K562 (cell line): Measurements from ENCODE around the gene LASP1. TPM values are rescaled to one million over a fixed set of nuclear protein-coding genes. Genes with fewer than 3 reads are reported as not detected.

ENCODE experiments used
- ATAC-seq: fragments of 200-7000 bp; cut with Tn5 transposase; 3 replicates; pipeline ENCODE4 v1.9.1; 2020; ENCODE audit warnings: moderate library complexity
- BruUV-seq: library from RNA; stranded (reverse); fragments of 400-500 nt; replicated peaks from 2 replicates; lab custom pipeline; 2021; lab: Mats Ljungman, UMichigan
- CTCF ChIA-PET: fragments of 300-600 bp; formaldehyde crosslinking; extraction: SDS; loops from one replicate; lab custom pipeline; 2021; ENCODE audit warnings: low intra/inter-chr PET ratio; lab: Yijun Ruan, JAX
- POLR2A ChIA-PET: fragments of 300-600, 350-650 bp; sonication (Branson Sonifier 250); formaldehyde crosslinking; extraction: SDS; loops from one replicate; lab custom pipeline; 2021; ENCODE audit warnings: antibody characterized with exemption, inconsistent platforms; lab: Yijun Ruan, JAX
- DNase-seq, 4 experiments: peaks; one replicate each; pipeline versions ENCODE4 v3.0.0 to v3.0.0-alpha.2; 2011 to 2018; ENCODE audit warnings: low spot score in 3 of 4, mixed read lengths in 3 of 4; ENCODE audit errors: extremely low read depth in 1 of 4
- FAIRE-seq: peaks from 2 replicates; lab custom pipeline; 2011; peaks lifted over from hg19 to GRCh38; lab: Jason Lieb, UNC
- H2AFZ ChIP-seq: 2 replicates; pipeline ENCODE4 v1.6.0; 2011; ENCODE audit warnings: low read depth, low read length, control low read depth, inconsistent platforms
- H3K27ac ChIP-seq: fragments of 200-600 bp; 3 replicates; pipeline ENCODE4 v1.8.0; 2011; ENCODE audit warnings: low read depth, mild to moderate bottlenecking, control low read depth, inconsistent platforms, low read length, moderate library complexity, mixed read lengths; ENCODE audit errors: extremely low read depth
- H3K27me3 ChIP-seq, 2 experiments: fragments of 300-600 bp in 1 of 2; 2 replicates in 1 of 2; 3 replicates in 1 of 2; pipeline versions ENCODE4 v1.6.0 to v1.8.0; 2011; ENCODE audit warnings: inconsistent platforms in 2 of 2, low read length in 2 of 2, mild to moderate bottlenecking in 1 of 2, mixed read lengths in 1 of 2, moderate library complexity in 1 of 2; ENCODE audit not compliant: control insufficient read depth in 2 of 2, insufficient read depth in 2 of 2
- H3K36me3 ChIP-seq: fragments of 300-600 bp; 3 replicates; pipeline ENCODE4 v1.8.0; 2011; ENCODE audit warnings: mild to moderate bottlenecking, low read length, inconsistent platforms; ENCODE audit not compliant: control insufficient read depth, insufficient read depth
- H3K4me1 ChIP-seq, 2 experiments: fragments of 200-600 bp in 1 of 2; replicated peaks in 1 of 2; 2 replicates in 1 of 2; 3 replicates in 1 of 2; pipeline versions ENCODE4 v1.5.1 to v1.8.0; 2011; ENCODE audit warnings: inconsistent platforms in 2 of 2, low read length in 2 of 2, mild to moderate bottlenecking in 1 of 2, mixed read lengths in 1 of 2, moderate library complexity in 1 of 2; ENCODE audit not compliant: control insufficient read depth in 2 of 2, insufficient read depth in 2 of 2
- H3K4me2 ChIP-seq: 2 replicates; pipeline ENCODE4 v1.6.1; 2011; ENCODE audit warnings: low read length, control low read depth, inconsistent platforms, mixed read lengths; ENCODE audit not compliant: insufficient read depth
- H3K4me3 ChIP-seq: fragments of 200-600 bp; sonication (generic), shearing (Covaris generic); 2 replicates; pipeline ENCODE4 v1.5.1; 2016; ENCODE audit warnings: control low read depth, inconsistent platforms
- H3K79me2 ChIP-seq: fragments of 200-600 bp; 3 replicates; pipeline ENCODE4 v1.8.0; 2011; ENCODE audit warnings: low read length, inconsistent platforms; ENCODE audit not compliant: control insufficient read depth, insufficient read depth
- H3K9ac ChIP-seq, 2 experiments: 2 replicates each; pipeline versions ENCODE4 v1.6.0 to v1.6.1; 2011; ENCODE audit warnings: low read depth in 2 of 2, low read length in 2 of 2, control low read depth in 1 of 2, inconsistent platforms in 1 of 2, mild to moderate bottlenecking in 1 of 2, mixed read lengths in 1 of 2; ENCODE audit not compliant: insufficient read depth in 1 of 2
- H3K9me1 ChIP-seq: one replicate; pipeline ENCODE4 v1.6.0; 2011; ENCODE audit warnings: inconsistent platforms, mild to moderate bottlenecking, low read length, moderate library complexity; ENCODE audit not compliant: control insufficient read depth, insufficient read depth
- H3K9me3 ChIP-seq: replicated peaks from 2 replicates; pipeline ENCODE4 v1.5.1; 2011; ENCODE audit warnings: low read depth, low read length, inconsistent platforms; ENCODE audit not compliant: control insufficient read depth, insufficient read depth
- H4K20me1 ChIP-seq: replicated peaks from 2 replicates; pipeline ENCODE4 v1.6.1; 2011; ENCODE audit warnings: low read length, inconsistent platforms, mixed read lengths; ENCODE audit not compliant: control insufficient read depth, insufficient read depth
- ATF1 ChIP-seq, 2 experiments: fragments of 450-650 bp in 1 of 2; IDR thresholded peaks; 2 replicates each; pipeline ENCODE4 v1.6.1; 2016; ENCODE audit warnings: missing compliant biosample characterization in 1 of 2, missing genetic modification characterization in 1 of 2
- CTBP1 ChIP-seq: fragments of 450-650 bp; IDR thresholded peaks from 2 replicates; pipeline ENCODE4 v1.6.1; 2016; ENCODE audit warnings: borderline replicate concordance
- EP300 ChIP-seq: IDR thresholded peaks from 2 replicates; pipeline ENCODE4 v1.6.1; 2012; ENCODE audit warnings: low read length, improper control_type of control experiment
- MCM7 ChIP-seq, 2 experiments: fragments of 450-650 bp; IDR thresholded peaks; 2 replicates each; pipeline ENCODE4 v1.6.1; 2016 to 2018
- MIER1 ChIP-seq: fragments of 450-650 bp; IDR thresholded peaks from 2 replicates; pipeline ENCODE4 v1.6.1; 2016; ENCODE audit warnings: antibody characterized with exemption, mild to moderate bottlenecking, low read depth
- NKRF ChIP-seq: fragments of 450-650 bp; IDR thresholded peaks from 2 replicates; pipeline ENCODE4 v1.6.1; 2016; ENCODE audit warnings: borderline replicate concordance
- SMAD4 ChIP-seq: fragments of 250-450 bp; sonication (Bioruptor Pico); conservative IDR thresholded peaks from 2 replicates; pipeline ENCODE4 v1.8.0; 2021; ENCODE audit warnings: inconsistent platforms, mild to moderate bottlenecking, moderate library complexity
- SMARCC2 ChIP-seq: fragments of 450-650 bp; IDR thresholded peaks from 2 replicates; pipeline ENCODE4 v1.6.1; 2017; ENCODE audit warnings: antibody characterized with exemption, moderate library complexity, mild to moderate bottlenecking, low read depth
- USF2 ChIP-seq: sonication (generic); formaldehyde crosslinking; IDR thresholded peaks from 2 replicates; pipeline ENCODE4 v1.5.0; 2020; ENCODE audit warnings: missing genetic modification reagents
- ZNF444 ChIP-seq: fragments of 250-450 bp; sonication (Bioruptor Pico); IDR thresholded peaks from 2 replicates; pipeline ENCODE4 v1.4.0; 2020; ENCODE audit warnings: mild to moderate bottlenecking, moderate library complexity
- ZNF639 ChIP-seq, 2 experiments: fragments of 200-800 bp in 1 of 2; sonication (Bioruptor generic) in 1 of 2; sonication (generic) in 1 of 2; formaldehyde crosslinking in 1 of 2; IDR thresholded peaks in 1 of 2; conservative IDR thresholded peaks in 1 of 2; 2 replicates each; pipeline versions ENCODE4 v1.5.0 to v1.6.1; 2016 to 2020; ENCODE audit warnings: missing compliant biosample characterization in 1 of 2, missing genetic modification characterization in 1 of 2, missing genetic modification reagents in 1 of 2
- WGBS: fragments of 100-300 bp; shearing (Covaris generic); methylation state at CpG from one replicate; pipeline ENCODE4 v1.1.6; 2016; ENCODE audit warnings: low coverage, mixed read lengths; ENCODE audit not compliant: insufficient coverage; ENCODE audit errors: missing lambda C conversion rate; 5-methylcytosine and 5-hydroxymethylcytosine counted together
- in situ Hi-C: fragments of 300-500 bp; cut with MboI; formaldehyde crosslinking; loops from 4 replicates; pipeline ENCODE4 v1.15.0; 2018; ENCODE audit warnings: inconsistent platforms, mixed read lengths
- intact Hi-C: fragments of 100-400 bp; cut with micrococcal nuclease; formaldehyde crosslinking; loops from 2 replicates; pipeline ENCODE4 v1.14.2; 2022
- polyA plus RNA-seq, 8 experiments: library from polyadenylated mRNA; depleted of rRNA in 4 of 8; stranded (reverse) in 5 of 8; unstranded in 3 of 8; fragments of >200 nt; fragmentation: Nextera tagmentation in 2 of 8; fragmentation: Illumina TruSeq in 1 of 8; extraction: Ambion mirVana in 2 of 8; extraction: Trizol in 1 of 8; gene quantifications; 2 replicates each; pipeline versions ENCODE4 v1.2.1 to v1.2.3, GENCODE V29; 2011 to 2014; ENCODE audit warnings: inconsistent platforms in 1 of 8, missing spikeins in 1 of 8
- total RNA-seq, 7 experiments: library from RNA; depleted of rRNA in 6 of 7; stranded (reverse); fragments of >200 nt in 6 of 7; fragmentation: Illumina TruSeq in 2 of 7; extraction: Trizol in 2 of 7; gene quantifications; 2 replicates each; pipeline versions ENCODE4 v1.2.1 to v1.2.3, GENCODE V29; 2011 to 2021; ENCODE audit warnings: low replicate concordance in 1 of 7
- TF ChIP-seq, protein P1 (sequence below): fragments of 450-650 bp; IDR thresholded peaks from 2 replicates; pipeline ENCODE4 v1.6.1; 2017; ENCODE audit warnings: antibody characterized with exemption

LASP1 gene
- total and polyA plus RNA-seq, 9 of the 15 experiments (the other 6 are each of a cell fraction or from before 2014, with no cell fraction given): 23.0 to 125 (median 55.3) TPM

GRCh38 chr17:38867179-38867967 is 2.5 kb upstream of the LASP1 start:
- Histone ChIP-seq H3K27me3 (no peaks in the 10 kb centered on the region), H3K9me1 (peaks cover 5% of the 10 kb centered on the region), H3K79me2 (peaks cover 24% of the 10 kb centered on the region), H3K4me1 (peaks cover 10 to 32% of the 10 kb centered on the region in 2 experiments), H4K20me1 (peaks cover 9% of the 10 kb centered on the region), H3K9me3 (no peaks in the 10 kb centered on the region), H3K36me3 (peaks cover 7% of the 10 kb centered on the region; the same call in 1 of the 3 replicates), H2AFZ (peak overlapping the region; percentile 86), H3K4me2 (peak overlapping the region; percentile 85), H3K27ac (peak overlapping the region; percentile 48), H3K4me3 (peak overlapping the region; percentile 97), H3K9ac (peak overlapping the region; percentile 73 to 91)
- under 1% methylated on average over 27 of the region's 31 CpGs for WGBS
- FAIRE-seq (no peak), ATAC-seq (peak; percentile 2), DNase-seq (peak in 3 of 4 experiments; percentile 51 to 87 (median 58))
- ChIA-PET POLR2A (interaction anchor here (0.6 to 5.0 kb wide), 7 partner anchors 15 to 512 kb away, joined by 3 to 70 read pairs (median 4); partner anchors contain the start of gene RPL23), CTCF (interaction anchor here (0.6 kb wide), 1 partner anchor 31 kb away, joined by 3 read pairs; no protein-coding TSS in a partner anchor)
- in situ Hi-C loops (no loop called here), intact Hi-C loops (loop anchor here (5.0 to 10.0 kb wide), 2 partner anchors 193 to 285 kb away; partner anchors contain the start of genes EPOP and PLXDC1)
- BruUV-seq: no TSS peak
- TF ChIP-seq ZNF444 (CRISPR knock-in tag) (no peak), MIER1 (no peak), ATF1 (CRISPR knock-in tag; IDR thresholded peaks at IDR 0.05) (no peak), ATF1 (tag; IDR thresholded peaks at IDR 0.05) (peak; percentile 57), NKRF (no peak), USF2 (CRISPR knock-in tag) (no peak), MCM7 (IDR thresholded peaks at IDR 0.05) (no peak), CTBP1 (no peak; the same call in 1 of the 2 replicates), EP300 (peak; percentile 49), SMARCC2 (no peak), ZNF639 (CRISPR knock-in tag; conservative IDR thresholded peaks at IDR 0.05 in 1 of 2, IDR thresholded peaks at IDR 0.05 in 1 of 2) (no peak), SMAD4 (CRISPR knock-in tag) (peak; percentile 27; the same call in 1 of the 2 replicates)
- TF ChIP-seq, protein P1, sequence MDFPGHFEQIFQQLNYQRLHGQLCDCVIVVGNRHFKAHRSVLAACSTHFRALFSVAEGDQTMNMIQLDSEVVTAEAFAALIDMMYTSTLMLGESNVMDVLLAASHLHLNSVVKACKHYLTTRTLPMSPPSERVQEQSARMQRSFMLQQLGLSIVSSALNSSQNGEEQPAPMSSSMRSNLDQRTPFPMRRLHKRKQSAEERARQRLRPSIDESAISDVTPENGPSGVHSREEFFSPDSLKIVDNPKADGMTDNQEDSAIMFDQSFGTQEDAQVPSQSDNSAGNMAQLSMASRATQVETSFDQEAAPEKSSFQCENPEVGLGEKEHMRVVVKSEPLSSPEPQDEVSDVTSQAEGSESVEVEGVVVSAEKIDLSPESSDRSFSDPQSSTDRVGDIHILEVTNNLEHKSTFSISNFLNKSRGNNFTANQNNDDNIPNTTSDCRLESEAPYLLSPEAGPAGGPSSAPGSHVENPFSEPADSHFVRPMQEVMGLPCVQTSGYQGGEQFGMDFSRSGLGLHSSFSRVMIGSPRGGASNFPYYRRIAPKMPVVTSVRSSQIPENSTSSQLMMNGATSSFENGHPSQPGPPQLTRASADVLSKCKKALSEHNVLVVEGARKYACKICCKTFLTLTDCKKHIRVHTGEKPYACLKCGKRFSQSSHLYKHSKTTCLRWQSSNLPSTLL: peak; percentile 70; the same call in 1 of the 2 replicates
